Bronchial epithelial cell (primary cell): ENCODE measurements around the gene TM2D3. TPM values are rescaled to one million over a fixed set of nuclear protein-coding genes. Genes with fewer than 3 reads are reported as not detected.

Source experiments
- DNase-seq: peaks from one replicate; pipeline ENCODE4 v3.0.0-alpha.2; 2010; ENCODE audit warnings: low read depth
- FAIRE-seq: peaks from 2 replicates; lab custom pipeline; 2011; peaks lifted over from hg19 to GRCh38; lab: Jason Lieb, UNC
- H3K27me3 ChIP-seq: 2 replicates; pipeline ENCODE4 v1.5.1; 2011; ENCODE audit warnings: low read length; ENCODE audit not compliant: control insufficient read depth, insufficient read depth
- H3K36me3 ChIP-seq: 2 replicates; pipeline ENCODE4 v1.5.1; 2011; ENCODE audit warnings: low read length; ENCODE audit not compliant: control insufficient read depth, insufficient read depth
- H3K4me3 ChIP-seq: 2 replicates; pipeline ENCODE4 v1.5.1; 2011; ENCODE audit warnings: mild to moderate bottlenecking, low read depth, low read length, control low read depth
- CTCF ChIP-seq: IDR thresholded peaks from 2 replicates; pipeline ENCODE4 v1.5.1; 2011; ENCODE audit warnings: mild to moderate bottlenecking, moderate library complexity, low read length, control low read depth, inconsistent platforms; ENCODE audit not compliant: insufficient read depth, severe bottlenecking
- total RNA-seq: library from RNA; depleted of rRNA; stranded (reverse); fragments of >200 nt; gene quantifications from 2 replicates; pipeline ENCODE4 v1.2.1, GENCODE V29; 2014

TM2D3 gene
- total RNA-seq, 1 donor from 2014 or later: 21.6 TPM

GRCh38 chr15:101611580-101612299, 40.4 kb downstream of the TM2D3 start:
- no peak for TF ChIP-seq CTCF
- Histone ChIP-seq H3K36me3 (no peaks in the 10 kb centered on the region), H3K4me3 (no peak overlapping the region), H3K27me3 (peaks cover 2% of the 10 kb centered on the region)
- no peak for DNase-seq
- no peak for FAIRE-seq

GRCh38 chr15:101611007-101611406, 41.2 kb downstream of the TM2D3 start:
- FAIRE-seq: no peak
- Histone ChIP-seq H3K4me3 (no peak overlapping the region), H3K36me3 (no peaks in the 10 kb centered on the region), H3K27me3 (peaks cover 2% of the 10 kb centered on the region)
- TF ChIP-seq CTCF: no peak
- DNase-seq: no peak

- FAIRE-seq (no peak), DNase-seq (no peak)
- no peak for TF ChIP-seq CTCF
- Histone ChIP-seq H3K4me3 (no peak overlapping the region), H3K27me3 (peaks cover 2% of the 10 kb centered on the region), H3K36me3 (no peaks in the 10 kb centered on the region)
Observed at GRCh38 chr15:101610611-101611000, 41.6 kb downstream of the TM2D3 start.

GRCh38 chr15:101609742-101610610, 42.2 kb downstream of the TM2D3 start:
- no peak for TF ChIP-seq CTCF
- no peaks in the 10 kb centered on the region for H3K36me3 ChIP-seq
- FAIRE-seq: no peak
- H3K27me3 ChIP-seq: no peaks in the 10 kb centered on the region
- DNase-seq: no peak
- no peak overlapping the region for H3K4me3 ChIP-seq

GRCh38 chr15:101608201-101608600, 44.0 kb downstream of the TM2D3 start:
- no peak for TF ChIP-seq CTCF
- Histone ChIP-seq H3K27me3 (no peaks in the 10 kb centered on the region), H3K36me3 (no peaks in the 10 kb centered on the region), H3K4me3 (no peak overlapping the region)
- DNase-seq (no peak), FAIRE-seq (no peak)
